Thoracic aorta (tissue), 2 donors: ENCODE measurements around the gene ATF6. TPM values are rescaled to one million over a fixed set of nuclear protein-coding genes. Genes with fewer than 3 reads are reported as not detected.

Source experiments
- ATAC-seq: fragments of 150-250 bp; one replicate; pipeline ENCODE4 v1.8.0; 2017; ENCODE audit warnings: low read depth; ENCODE audit not compliant: insufficient number of reproducible peaks, low FRiP score
- DNase-seq: peaks from one replicate; pipeline ENCODE4 v3.0.0-alpha.2; 2020; ENCODE audit warnings: low spot score
- H3K27ac ChIP-seq, 2 donors: fragments of 200-600 bp; sonication (generic); 1 replicate in 1 of 2; 2 replicates in 1 of 2; pipeline ENCODE4 v1.5.1; 2016; ENCODE audit warnings: mild to moderate bottlenecking in 2 of 2, moderate library complexity in 2 of 2
- H3K27me3 ChIP-seq: fragments of 200-600 bp; sonication (generic); replicated peaks from 2 replicates; pipeline ENCODE4 v1.6.0; 2016; ENCODE audit warnings: mild to moderate bottlenecking; ENCODE audit not compliant: insufficient read depth
- H3K36me3 ChIP-seq: fragments of 200-600 bp; sonication (generic); one replicate; pipeline ENCODE4 v1.5.1; 2016
- H3K4me1 ChIP-seq, 2 donors: fragments of 200-600 bp; sonication (generic); 1 replicate in 1 of 2; 2 replicates in 1 of 2; pipeline versions ENCODE4 v1.5.1 to v1.6.0; 2016; ENCODE audit warnings: low read depth in 2 of 2, mild to moderate bottlenecking in 1 of 2; ENCODE audit not compliant: control insufficient read depth in 1 of 2
- H3K4me3 ChIP-seq: fragments of 200-600 bp; sonication (generic); 2 replicates; pipeline ENCODE4 v1.5.1; 2016; ENCODE audit warnings: mild to moderate bottlenecking
- H3K9me3 ChIP-seq: fragments of 200-600 bp; sonication (generic); 2 replicates; pipeline ENCODE4 v1.5.1; 2016
- total RNA-seq, 2 donors: library from RNA; depleted of rRNA; stranded (reverse); fragments of >200 nt; gene quantifications; one replicate each; pipeline versions ENCODE4 v1.1.0 to v1.2.3, GENCODE V29; 2016
- TF ChIP-seq, protein P1 (sequence below): fragments of 200-600 bp; sonication (generic); IDR thresholded peaks from one replicate; pipeline ENCODE4 v1.5.1; 2019; ENCODE audit warnings: antibody characterized with exemption

The ATF6 gene
- total RNA-seq, 2 donors from 2014 or later: 26.9 to 37.6 TPM

DNA sequence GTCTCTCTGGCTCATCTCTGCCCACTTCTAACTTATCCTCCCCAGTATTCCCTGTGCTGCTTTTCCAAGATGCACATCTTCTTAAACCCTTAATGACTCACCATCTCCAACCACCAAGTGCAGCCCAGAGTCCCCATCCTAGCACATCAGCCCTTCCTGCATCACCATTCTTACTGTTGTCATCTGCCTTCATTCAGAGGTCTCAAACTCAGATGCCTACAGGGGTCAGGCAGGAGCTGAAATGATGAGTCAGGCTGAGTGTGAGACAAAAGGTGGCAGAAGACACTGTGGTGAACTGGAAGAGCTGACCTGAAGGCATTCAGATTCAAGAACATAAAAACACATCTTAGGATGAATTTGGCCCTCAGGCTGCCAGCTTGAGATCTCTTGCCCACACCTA lies 223.0 kb downstream of the ATF6 start:
- peaks cover 0 to 11% of the 10 kb centered on the region in 2 donors for H3K4me1 ChIP-seq

DNA sequence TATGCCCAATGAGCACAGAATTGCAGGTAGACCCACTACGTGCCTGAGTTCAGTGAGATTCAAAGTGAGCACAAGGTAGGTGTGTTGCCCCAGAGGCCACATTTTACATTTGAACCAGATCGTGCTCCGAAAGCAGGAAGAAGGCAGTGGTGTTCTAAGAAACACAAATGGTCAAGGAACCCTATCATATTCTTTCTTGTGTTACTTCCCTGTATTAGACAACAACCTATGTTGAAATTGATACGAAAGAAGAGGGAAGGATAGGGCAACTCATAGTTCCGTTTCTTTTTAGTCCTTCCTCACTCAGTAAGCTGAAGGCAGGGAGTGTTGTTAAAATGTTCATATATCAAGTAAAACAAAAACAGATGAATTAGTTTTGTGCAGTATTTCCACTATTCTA lies 223.7 kb downstream of the ATF6 start:
- TF ChIP-seq, protein P1, sequence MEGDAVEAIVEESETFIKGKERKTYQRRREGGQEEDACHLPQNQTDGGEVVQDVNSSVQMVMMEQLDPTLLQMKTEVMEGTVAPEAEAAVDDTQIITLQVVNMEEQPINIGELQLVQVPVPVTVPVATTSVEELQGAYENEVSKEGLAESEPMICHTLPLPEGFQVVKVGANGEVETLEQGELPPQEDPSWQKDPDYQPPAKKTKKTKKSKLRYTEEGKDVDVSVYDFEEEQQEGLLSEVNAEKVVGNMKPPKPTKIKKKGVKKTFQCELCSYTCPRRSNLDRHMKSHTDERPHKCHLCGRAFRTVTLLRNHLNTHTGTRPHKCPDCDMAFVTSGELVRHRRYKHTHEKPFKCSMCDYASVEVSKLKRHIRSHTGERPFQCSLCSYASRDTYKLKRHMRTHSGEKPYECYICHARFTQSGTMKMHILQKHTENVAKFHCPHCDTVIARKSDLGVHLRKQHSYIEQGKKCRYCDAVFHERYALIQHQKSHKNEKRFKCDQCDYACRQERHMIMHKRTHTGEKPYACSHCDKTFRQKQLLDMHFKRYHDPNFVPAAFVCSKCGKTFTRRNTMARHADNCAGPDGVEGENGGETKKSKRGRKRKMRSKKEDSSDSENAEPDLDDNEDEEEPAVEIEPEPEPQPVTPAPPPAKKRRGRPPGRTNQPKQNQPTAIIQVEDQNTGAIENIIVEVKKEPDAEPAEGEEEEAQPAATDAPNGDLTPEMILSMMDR: no peak
- Histone ChIP-seq H3K4me3 (no peak overlapping the region), H3K36me3 (peaks cover 7% of the 10 kb centered on the region), H3K9me3 (peaks cover 4% of the 10 kb centered on the region), H3K27ac (no peak overlapping the region), H3K27me3 (no peaks in the 10 kb centered on the region), H3K4me1 (peaks cover 0 to 14% of the 10 kb centered on the region in 2 donors)
- ATAC-seq (no peak), DNase-seq (no peak)

More for the DNA sequence above, 223.0 kb downstream of the ATF6 start:
- DNase-seq: no peak
- peaks cover 12% of the 10 kb centered on the region for H3K36me3 ChIP-seq
- TF ChIP-seq, protein P1: no peak
- ATAC-seq: no peak
- H3K27ac ChIP-seq: no peak overlapping the region
- H3K4me3 ChIP-seq: no peak overlapping the region
- no peaks in the 10 kb centered on the region for H3K27me3 ChIP-seq
- peaks cover 4% of the 10 kb centered on the region for H3K9me3 ChIP-seq

DNA sequence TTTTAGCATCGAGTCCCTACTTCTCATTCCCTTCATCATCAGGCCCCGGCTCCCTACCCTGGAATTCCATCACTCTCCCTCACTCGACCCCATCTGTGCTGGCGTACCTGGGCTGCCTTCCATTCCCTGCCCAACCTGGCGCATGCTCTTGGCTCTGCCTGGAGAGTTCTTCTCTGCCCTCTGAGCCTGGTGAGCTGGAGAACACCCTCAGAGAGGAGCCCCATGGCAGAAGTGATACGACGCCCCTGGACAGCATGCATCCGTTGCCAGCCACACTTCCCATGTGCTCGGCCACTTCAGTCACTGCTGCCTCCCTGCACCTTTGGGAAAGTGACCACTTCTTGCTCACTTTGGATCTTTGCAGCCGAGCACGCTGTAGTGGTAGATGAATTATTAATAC lies 227.5 kb downstream of the ATF6 start:
- Histone ChIP-seq H3K36me3 (peaks cover 21% of the 10 kb centered on the region), H3K9me3 (no peaks in the 10 kb centered on the region), H3K4me1 (peaks cover 0 to 5% of the 10 kb centered on the region in 2 donors), H3K27ac (no peak overlapping the region), H3K4me3 (no peak overlapping the region), H3K27me3 (no peaks in the 10 kb centered on the region)
- TF ChIP-seq, protein P1: no peak
- ATAC-seq: no peak
- DNase-seq: no peak

DNA sequence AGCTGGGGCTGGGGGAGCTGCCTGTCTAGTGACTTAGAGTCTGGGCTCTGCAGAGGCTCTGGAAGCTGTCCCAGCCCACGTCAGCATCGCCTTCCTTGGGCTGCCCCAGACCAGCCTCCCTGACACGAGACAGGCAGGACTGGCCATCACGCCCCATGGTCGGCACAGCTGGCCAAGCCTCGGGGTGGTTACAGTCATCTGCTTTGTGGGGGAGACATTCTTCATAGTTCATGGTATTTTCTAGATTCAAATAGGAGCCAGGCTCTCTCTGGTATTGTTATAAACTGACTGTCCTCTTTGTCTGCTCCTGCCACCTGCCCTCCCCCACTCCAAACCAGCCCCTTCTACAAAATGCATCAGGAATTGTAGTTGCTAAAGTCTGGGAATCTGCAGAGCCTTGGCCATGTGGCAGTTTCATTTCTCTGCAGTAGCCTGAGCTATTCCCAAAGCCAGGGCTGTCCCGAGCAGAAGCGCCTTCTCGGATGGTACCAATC lies 228.1 kb downstream of the ATF6 start:
- H3K4me3 ChIP-seq: no peak overlapping the region
- peaks cover 0 to 5% of the 10 kb centered on the region in 2 donors for H3K4me1 ChIP-seq
- H3K27me3 ChIP-seq: no peaks in the 10 kb centered on the region
- H3K27ac ChIP-seq: no peak overlapping the region
- peaks cover 22% of the 10 kb centered on the region for H3K36me3 ChIP-seq
- no peaks in the 10 kb centered on the region for H3K9me3 ChIP-seq
- TF ChIP-seq, protein P1: no peak
- DNase-seq: no peak
- no peak for ATAC-seq

DNA sequence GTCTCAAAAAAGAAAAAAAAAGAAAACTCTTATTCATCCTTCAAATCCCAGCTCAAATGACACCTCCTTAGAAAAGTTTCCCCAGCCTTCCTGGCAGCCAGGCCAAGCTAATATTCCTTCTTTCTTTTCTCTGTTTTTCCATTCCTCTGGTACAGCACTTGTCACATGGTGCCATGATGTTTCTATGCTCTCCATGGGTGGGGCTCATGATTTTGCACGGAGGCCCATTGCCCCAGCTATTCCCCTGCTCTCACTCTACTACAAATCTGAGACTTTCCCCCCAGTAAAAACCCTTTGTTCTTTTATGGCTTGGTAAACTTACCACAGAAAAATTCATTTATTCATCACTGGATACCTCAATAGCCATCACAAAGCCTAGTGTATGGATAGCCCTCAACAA lies 231.0 kb downstream of the ATF6 start:
- Histone ChIP-seq H3K36me3 (peaks cover 24% of the 10 kb centered on the region), H3K4me1 (peaks cover 0 to 5% of the 10 kb centered on the region in 2 donors), H3K4me3 (no peak overlapping the region), H3K27me3 (no peaks in the 10 kb centered on the region), H3K9me3 (no peaks in the 10 kb centered on the region), H3K27ac (no peak overlapping the region)
- ATAC-seq (no peak), DNase-seq (no peak)
- TF ChIP-seq, protein P1: no peak
